Putamen (tissue), 1 donor: ENCODE data around the gene TEKTIP1.

ENCODE experiments used
- DNase-seq: peaks from one replicate; pipeline ENCODE4 v3.0.0-alpha.2; 2016; ENCODE audit warnings: low spot score

Gene TEKTIP1

DNA sequence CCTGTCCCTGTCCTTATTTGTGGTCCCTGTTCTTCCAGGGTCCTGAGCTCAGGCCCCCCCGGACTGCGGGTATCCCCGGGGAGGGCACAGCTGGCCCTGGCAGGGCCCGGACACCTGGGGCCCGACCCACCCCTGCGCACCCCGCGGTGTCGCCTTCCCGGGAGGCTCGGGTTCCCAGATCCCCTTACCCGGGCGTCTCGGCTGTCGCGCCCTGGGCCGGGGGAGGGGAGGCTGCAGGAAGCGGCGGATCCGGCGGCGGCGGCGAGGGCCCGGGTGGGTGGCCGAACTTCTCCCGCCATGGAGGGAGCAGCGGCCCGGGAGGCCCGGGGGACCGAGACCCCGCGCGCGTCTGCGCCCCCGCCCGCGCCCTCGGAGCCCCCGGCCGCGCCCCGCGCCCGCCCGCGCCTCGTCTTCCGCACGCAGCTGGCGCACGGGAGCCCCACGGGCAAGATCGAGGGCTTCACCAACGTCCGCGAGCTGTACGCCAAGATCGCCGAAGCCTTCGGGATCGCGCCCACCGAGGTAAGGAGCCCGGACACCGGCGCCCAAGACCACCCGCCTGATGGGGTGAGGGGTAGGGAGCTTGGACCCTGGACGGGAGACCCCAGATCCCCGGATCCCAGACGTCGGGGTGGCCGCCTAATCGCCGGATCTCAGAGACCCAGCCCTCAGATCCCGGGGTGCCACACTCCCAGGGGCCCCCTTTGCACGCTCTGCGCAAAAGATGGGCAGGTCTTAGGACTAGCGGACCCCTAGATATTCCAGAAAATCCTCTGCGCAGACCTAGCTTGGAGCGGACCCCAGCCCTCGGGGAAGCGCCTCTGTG, 46.5 kb downstream of the TEKTIP1 start, which contains the start of gene GIPC3:
Gene GIPC3 (plus strand): TSS at position 178 of the 826 bp plus-strand sequence. CDS start 120 bp downstream, at position 298.
- no peak for DNase-seq

DNA sequence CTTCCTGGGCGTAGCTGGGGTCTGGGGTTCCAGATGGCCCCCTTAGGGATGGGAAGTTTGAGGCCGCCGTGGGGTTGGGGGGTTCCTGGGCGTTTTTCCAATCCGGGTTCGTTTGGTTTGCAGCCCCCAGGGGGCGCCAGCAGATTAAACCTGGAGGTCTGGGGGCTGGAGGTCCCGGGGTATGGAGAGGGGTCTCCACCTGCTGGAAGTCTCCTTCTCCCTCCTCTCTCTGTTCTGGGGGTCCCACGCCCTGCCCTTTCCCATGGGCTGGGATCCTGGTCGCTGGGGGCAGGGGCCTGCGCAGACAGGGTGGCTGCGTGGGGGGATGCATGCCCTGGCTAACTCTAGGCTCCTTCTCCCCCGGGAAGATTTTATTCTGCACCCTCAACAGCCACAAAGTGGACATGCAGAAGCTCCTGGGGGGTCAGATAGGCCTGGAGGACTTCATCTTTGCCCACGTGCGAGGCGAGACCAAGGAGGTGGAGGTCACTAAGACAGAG, 47.2 kb downstream of the TEKTIP1 start:
- no peak for DNase-seq

GRCh38 chr19:3586707-3587346, 47.9 kb downstream of the TEKTIP1 start:
- DNase-seq: no peak

DNA sequence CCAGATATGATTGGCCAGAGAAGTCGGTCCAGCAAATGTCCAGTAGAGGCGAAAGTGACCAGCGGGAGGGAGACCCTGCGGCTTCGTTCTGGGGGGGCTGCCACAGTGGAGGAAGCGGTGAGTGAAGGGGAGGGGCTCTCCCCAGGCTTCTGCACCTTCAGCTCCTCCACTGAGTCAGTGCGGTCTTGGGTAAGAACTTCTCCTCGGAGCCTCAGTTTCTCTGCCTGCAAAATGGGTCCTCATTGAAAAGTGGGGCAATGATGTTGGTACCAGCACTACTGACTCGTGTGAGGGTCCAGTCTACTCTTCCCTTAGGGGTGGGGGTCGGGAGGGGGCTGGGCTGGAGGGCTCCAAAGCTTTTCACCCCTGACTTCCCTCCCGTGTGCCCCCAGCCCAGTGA, 50.5 kb downstream of the TEKTIP1 start:
- no peak for DNase-seq

GRCh38 chr19:3589949-3590348, 51.0 kb downstream of the TEKTIP1 start:
- no peak for DNase-seq

DNA sequence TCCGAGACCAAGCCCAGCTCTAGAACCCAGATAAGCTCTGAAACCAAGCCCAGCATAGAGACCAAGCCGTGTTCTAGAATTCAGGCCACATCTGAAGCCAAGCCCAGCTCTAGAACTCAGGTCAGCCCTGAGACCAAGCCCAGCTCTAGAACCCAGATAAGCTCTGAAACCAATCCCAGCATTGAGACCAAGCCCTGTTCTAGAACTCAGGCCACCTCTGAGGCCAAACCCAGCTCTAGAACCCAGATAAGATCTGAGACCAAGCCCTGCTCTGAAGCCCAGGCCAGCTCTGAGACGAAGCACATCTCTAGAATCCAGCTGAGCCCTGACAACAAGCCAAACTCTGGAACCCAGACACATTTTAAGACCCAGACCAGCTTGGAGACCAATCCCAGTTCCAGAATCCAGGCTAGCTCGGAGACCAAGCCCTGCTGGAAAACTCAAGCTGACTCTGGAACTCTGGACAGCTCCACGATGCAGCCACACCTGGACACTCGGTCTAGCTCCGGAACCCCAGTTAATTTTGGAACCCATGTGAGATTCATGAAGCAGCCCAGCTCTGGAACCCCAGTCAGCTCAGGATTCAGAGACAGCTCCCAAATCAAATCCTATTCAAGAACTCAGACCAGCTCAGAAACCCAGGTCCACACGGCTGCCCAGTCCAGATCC, 52.2 kb downstream of the TEKTIP1 start:
- DNase-seq: no peak

DNA sequence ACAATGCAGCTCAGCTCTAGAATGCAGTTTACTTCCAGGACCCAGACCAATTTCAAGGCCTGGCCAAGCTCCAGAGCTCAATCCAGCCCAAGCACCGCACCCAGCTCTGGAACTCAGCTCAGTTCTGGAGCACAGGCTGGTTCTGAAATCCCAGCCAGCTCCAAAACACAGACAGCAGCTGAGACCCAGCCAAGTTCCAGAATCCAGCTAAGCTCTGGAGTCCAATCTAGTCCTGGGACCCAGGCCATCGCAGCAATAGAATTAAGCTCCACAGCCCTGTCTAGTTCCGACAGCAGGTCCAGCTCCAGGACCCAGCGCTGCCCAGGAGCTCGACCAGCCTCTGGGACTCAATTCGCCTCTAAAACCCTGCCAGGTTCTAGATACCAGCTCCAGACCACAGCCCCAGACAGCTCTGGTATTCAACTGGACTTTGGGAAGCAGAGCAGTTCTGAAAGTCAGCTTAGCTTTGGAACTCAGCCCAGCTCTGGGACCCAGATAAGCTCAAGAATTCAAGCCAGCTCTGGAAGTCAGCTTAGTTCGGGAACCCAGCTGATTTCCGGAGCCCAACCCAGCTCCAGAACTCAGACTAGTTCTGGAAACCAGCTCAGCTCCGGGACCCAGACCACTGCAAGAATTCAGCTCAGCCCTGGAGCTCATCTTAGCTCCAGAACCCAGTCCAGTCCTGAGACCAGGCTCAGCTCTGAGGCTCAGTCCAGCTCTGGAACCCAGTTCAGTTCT, 53.1 kb downstream of the TEKTIP1 start:
- DNase-seq: no peak

GRCh38 chr19:3593156-3593555, 54.2 kb downstream of the TEKTIP1 start:
- no peak for DNase-seq
